ENCODE data around the gene SCMH1. TPM values are rescaled to one million over a fixed set of nuclear protein-coding genes. Genes with fewer than 3 reads are reported as not detected.

Gene SCMH1
- total and polyA plus RNA-seq, 2 experiments from 2014 or later = 15.0 to 19.4 TPM

- Histone ChIP-seq H3K27ac (ENCODE audit: low read depth) (no peak overlapping the region), H3K36me3 (ENCODE audit: insufficient read depth) (peaks cover 81% of the 10 kb centered on the region), H3K79me2 (replicated peaks; ENCODE audit: insufficient read depth) (peaks cover 34% of the 10 kb centered on the region), H3K27me3 (ENCODE audit: insufficient read depth) (no peaks in the 10 kb centered on the region), H3K4me3 (no peak overlapping the region), H3K4me2 (no peak overlapping the region), H3K9me2 (ENCODE audit: insufficient read depth) (no peaks in the 10 kb centered on the region), H2AFZ (no peak overlapping the region), H3K4me1 (ENCODE audit: insufficient read depth) (no peaks in the 10 kb centered on the region), H4K20me1 (replicated peaks; ENCODE audit: insufficient read depth) (peaks cover 20% of the 10 kb centered on the region), H3F3A (replicated peaks; ENCODE audit: low read depth) (0 out of 2 replicates have a peak, but pooled peaks cover 4% of the 10 kb centered on the region)
- H3K36me3 Mint-ChIP-seq (ENCODE audit: low read depth) = peaks cover 100% of the 10 kb centered on the region
- H3K27me3 Mint-ChIP-seq (ENCODE audit: insufficient read depth, low read depth, poor library complexity) = no peaks in the 10 kb centered on the region
- no peaks in the 10 kb centered on the region for H3K4me1 Mint-ChIP-seq
- no peak for TF ChIP-seq ZNF462 (CRISPR knock-in tag; IDR thresholded peaks at IDR 0.05)
- no peak for TF ChIP-seq JUNB (IDR thresholded peaks at IDR 0.05; ENCODE audit: unreplicated experiment)
- no peak for TF ChIP-seq EZH2phosphoT487 (IDR thresholded peaks at IDR 0.05; ENCODE audit: unreplicated experiment)
- TF ChIP-seq ZNF114 (CRISPR knock-in tag; IDR thresholded peaks at IDR 0.05) = no peak
- TF ChIP-seq CTCF (conservative IDR thresholded peaks at IDR 0.05; ENCODE audit: low read depth in 2 of 2) = no peak
- no peak for TF ChIP-seq STAT1 (IDR thresholded peaks at IDR 0.05; ENCODE audit: unreplicated experiment)
- TF ChIP-seq REST (IDR thresholded peaks at IDR 0.05; ENCODE audit: unreplicated experiment) = no peak
- no peak for TF ChIP-seq POLR2AphosphoS5 (IDR thresholded peaks at IDR 0.05; ENCODE audit: low read depth)
- TF ChIP-seq CREB1 (CRISPR knock-in tag; IDR thresholded peaks at IDR 0.05; ENCODE audit: low read depth) = no peak
- TF ChIP-seq, protein P1, sequence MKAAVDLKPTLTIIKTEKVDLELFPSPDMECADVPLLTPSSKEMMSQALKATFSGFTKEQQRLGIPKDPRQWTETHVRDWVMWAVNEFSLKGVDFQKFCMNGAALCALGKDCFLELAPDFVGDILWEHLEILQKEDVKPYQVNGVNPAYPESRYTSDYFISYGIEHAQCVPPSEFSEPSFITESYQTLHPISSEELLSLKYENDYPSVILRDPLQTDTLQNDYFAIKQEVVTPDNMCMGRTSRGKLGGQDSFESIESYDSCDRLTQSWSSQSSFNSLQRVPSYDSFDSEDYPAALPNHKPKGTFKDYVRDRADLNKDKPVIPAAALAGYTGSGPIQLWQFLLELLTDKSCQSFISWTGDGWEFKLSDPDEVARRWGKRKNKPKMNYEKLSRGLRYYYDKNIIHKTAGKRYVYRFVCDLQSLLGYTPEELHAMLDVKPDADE (IDR thresholded peaks at IDR 0.05) = no peak
- no peak for TF ChIP-seq ZNF331 (CRISPR knock-in tag; IDR thresholded peaks at IDR 0.05; ENCODE audit: low read depth)
- no peak for TF ChIP-seq EZH2 (IDR thresholded peaks at IDR 0.05; ENCODE audit: low read depth, unreplicated experiment)
- DNase-seq (ENCODE audit: low spot score) = no peak
- no peak overlapping the region for H3K27ac Mint-ChIP-seq
- H3K4me3 Mint-ChIP-seq = no peak overlapping the region
- no peak for ATAC-seq
- no peaks in the 10 kb centered on the region; the same call in 2 of the 3 replicates for H3K9me3 Mint-ChIP-seq
Observed at GRCh38 chr1:40989066-40989465, 253.0 kb downstream of the SCMH1 start.
